Esophagus muscularis mucosa (tissue), 4 donors: ENCODE data around the gene DLG1. TPM values are rescaled to one million over a fixed set of nuclear protein-coding genes. Genes with fewer than 3 reads are reported as not detected.

ENCODE experiments used
- DNase-seq: peaks from one replicate; pipeline ENCODE4 v3.0.0-alpha.2; 2017; ENCODE audit errors: extremely low spot score
- H3K27ac ChIP-seq, 4 donors: fragments of 200-600 bp; sonication (generic); replicated peaks in 1 of 4; 1 replicate in 3 of 4; 2 replicates in 1 of 4; pipeline ENCODE4 v1.5.1; 2016 to 2019; ENCODE audit warnings: mild to moderate bottlenecking in 1 of 4
- H3K27me3 ChIP-seq, 4 donors: fragments of 200-600 bp; sonication (generic); one replicate each; pipeline versions ENCODE4 v1.5.1 to v1.6.0; 2016 to 2019
- H3K36me3 ChIP-seq, 4 donors: fragments of 200-600 bp; sonication (generic); one replicate each; pipeline ENCODE4 v1.5.1; 2016 to 2019
- H3K4me1 ChIP-seq, 4 donors: fragments of 200-600 bp; sonication (generic); one replicate each; pipeline ENCODE4 v1.5.1; 2016 to 2019
- H3K4me3 ChIP-seq, 4 donors: fragments of 200-600 bp; sonication (generic); 1 replicate in 2 of 4; 2 replicates in 2 of 4; pipeline ENCODE4 v1.5.1; 2016 to 2019; ENCODE audit warnings: mild to moderate bottlenecking in 4 of 4, moderate library complexity in 1 of 4
- H3K9me3 ChIP-seq, 4 donors: fragments of 200-600 bp; sonication (generic); 1 replicate in 3 of 4; 2 replicates in 1 of 4; pipeline ENCODE4 v1.5.1; 2016 to 2019
- CTCF ChIP-seq, 3 experiments: fragments of 200-600 bp in 2 of 3; fragments of 450-650 bp in 1 of 3; sonication (generic) in 2 of 3; IDR thresholded peaks; one replicate each; pipeline ENCODE4 v1.5.1; 2017 to 2019; ENCODE audit warnings: antibody characterized with exemption in 3 of 3, mild to moderate bottlenecking in 2 of 3, moderate library complexity in 1 of 3
- EP300 ChIP-seq: sonication (generic); formaldehyde crosslinking; IDR thresholded peaks from one replicate; pipeline ENCODE4 v1.6.1; 2017; ENCODE audit warnings: antibody characterized with exemption
- POLR2A ChIP-seq: fragments of 450-650 bp; IDR thresholded peaks from one replicate; pipeline ENCODE4 v1.6.1; 2017; ENCODE audit warnings: antibody characterized with exemption, moderate library complexity, mild to moderate bottlenecking, low read depth
- POLR2AphosphoS5 ChIP-seq, 2 donors: sonication (generic); formaldehyde crosslinking; IDR thresholded peaks; one replicate each; pipeline ENCODE4 v1.6.1; 2017; ENCODE audit warnings: antibody characterized with exemption in 2 of 2
- WGBS: methylation state at CpG from one replicate; pipeline ENCODE4 v1.1.5; 2018; 5-methylcytosine and 5-hydroxymethylcytosine counted together
- intact Hi-C: fragments of 100-400 bp; cut with DNase I; formaldehyde crosslinking; loops from one replicate; pipeline ENCODE4 v1.15.1; 2023
- total RNA-seq, 4 donors: library from RNA; depleted of rRNA; stranded (reverse); fragments of >200 nt; gene quantifications; one replicate each; pipeline versions ENCODE4 v1.1.0 to v1.2.1, GENCODE V29; 2016

DLG1 gene
- total RNA-seq, 4 donors from 2014 or later, result 56.8 to 73.1 (median 69.1) TPM

GRCh38 chr3:197270558-197271317 is 27.7 kb downstream of the DLG1 start:
- peaks cover 8 to 15% (median 12%) of the 10 kb centered on the region in 4 donors for H3K4me1 ChIP-seq
- H3K9me3 ChIP-seq, result no peaks in the 10 kb centered on the region
- H3K4me3 ChIP-seq, result no peak overlapping the region
- no peaks in the 10 kb centered on the region for H3K27me3 ChIP-seq
- peaks cover 0 to 4% (median 0%) of the 10 kb centered on the region in 4 donors for H3K36me3 ChIP-seq
- no peak for TF ChIP-seq EP300
- no peak for TF ChIP-seq POLR2A
- no peak for TF ChIP-seq CTCF (IDR thresholded peaks at IDR 0.05)
- TF ChIP-seq POLR2AphosphoS5 (IDR thresholded peaks at IDR 0.05), result no peak
- WGBS, result 86% methylated on average over 4 of the region's 4 CpGs
- intact Hi-C loops, result no loop called here
- no peak for DNase-seq
- no peak overlapping the region for H3K27ac ChIP-seq

GRCh38 chr3:197269024-197269423 is 29.4 kb downstream of the DLG1 start:
- WGBS, result 94% methylated on average over 3 of the region's 3 CpGs
- TF ChIP-seq EP300 (no peak), POLR2AphosphoS5 (IDR thresholded peaks at IDR 0.05) (no peak), CTCF (IDR thresholded peaks at IDR 0.05) (no peak), POLR2A (no peak)
- Histone ChIP-seq H3K4me1 (peaks cover 8 to 15% (median 12%) of the 10 kb centered on the region in 4 donors), H3K27me3 (no peaks in the 10 kb centered on the region), H3K4me3 (no peak overlapping the region), H3K27ac (no peak overlapping the region), H3K36me3 (no peaks in the 10 kb centered on the region), H3K9me3 (no peaks in the 10 kb centered on the region)
- intact Hi-C loops, result no loop called here
- DNase-seq, result no peak

GRCh38 chr3:197268294-197268693 is 30.1 kb downstream of the DLG1 start:
- H3K27ac ChIP-seq, result no peak overlapping the region
- TF ChIP-seq POLR2A, result no peak
- no peak for TF ChIP-seq EP300
- no peak for TF ChIP-seq CTCF (IDR thresholded peaks at IDR 0.05)
- TF ChIP-seq POLR2AphosphoS5 (IDR thresholded peaks at IDR 0.05), result no peak
- peaks cover 8 to 15% (median 12%) of the 10 kb centered on the region in 4 donors for H3K4me1 ChIP-seq
- H3K9me3 ChIP-seq, result no peaks in the 10 kb centered on the region
- H3K36me3 ChIP-seq, result no peaks in the 10 kb centered on the region
- no peaks in the 10 kb centered on the region for H3K27me3 ChIP-seq
- intact Hi-C loops, result no loop called here
- 52% methylated on average over 4 of the region's 4 CpGs for WGBS
- DNase-seq, result no peak
- H3K4me3 ChIP-seq, result no peak overlapping the region

- DNase-seq, result no peak
- H3K36me3 ChIP-seq, result no peaks in the 10 kb centered on the region
- intact Hi-C loops, result no loop called here
- no peak overlapping the region for H3K27ac ChIP-seq
- no peak overlapping the region for H3K4me3 ChIP-seq
- H3K4me1 ChIP-seq, result peaks cover 10 to 15% (median 12%) of the 10 kb centered on the region in 4 donors
- H3K27me3 ChIP-seq, result no peaks in the 10 kb centered on the region
- no peaks in the 10 kb centered on the region for H3K9me3 ChIP-seq
- no peak for TF ChIP-seq POLR2A
- TF ChIP-seq EP300, result no peak
- TF ChIP-seq CTCF (IDR thresholded peaks at IDR 0.05), result no peak
- TF ChIP-seq POLR2AphosphoS5 (IDR thresholded peaks at IDR 0.05), result no peak
- 96% methylated on average over 4 of the region's 4 CpGs for WGBS
These were observed 32.1 kb downstream of the DLG1 start for GRCh38 chr3:197266331-197266730.

GRCh38 chr3:197262709-197263108 is 35.7 kb downstream of the DLG1 start:
- Histone ChIP-seq H3K27me3 (no peaks in the 10 kb centered on the region), H3K4me1 (peaks cover 8 to 20% (median 9%) of the 10 kb centered on the region in 4 donors), H3K27ac (no peak overlapping the region), H3K36me3 (no peaks in the 10 kb centered on the region), H3K9me3 (no peaks in the 10 kb centered on the region), H3K4me3 (no peak overlapping the region)
- no peak for DNase-seq
- TF ChIP-seq EP300, result no peak
- TF ChIP-seq CTCF (IDR thresholded peaks at IDR 0.05), result no peak
- no peak for TF ChIP-seq POLR2AphosphoS5 (IDR thresholded peaks at IDR 0.05)
- TF ChIP-seq POLR2A, result no peak
- intact Hi-C loops, result no loop called here
